HG03025 (cell line): Measurements from ENCODE around the gene ASTL.

Experiments used
- ATAC-seq: cut with Tn5 transposase; IDR thresholded peaks from one replicate; pipeline ENCODE4 v1.9.1; 2021; ENCODE audit warnings: mild to moderate bottlenecking, moderate library complexity; ENCODE audit not compliant: unreplicated experiment, low FRiP score

The ASTL gene

DNA sequence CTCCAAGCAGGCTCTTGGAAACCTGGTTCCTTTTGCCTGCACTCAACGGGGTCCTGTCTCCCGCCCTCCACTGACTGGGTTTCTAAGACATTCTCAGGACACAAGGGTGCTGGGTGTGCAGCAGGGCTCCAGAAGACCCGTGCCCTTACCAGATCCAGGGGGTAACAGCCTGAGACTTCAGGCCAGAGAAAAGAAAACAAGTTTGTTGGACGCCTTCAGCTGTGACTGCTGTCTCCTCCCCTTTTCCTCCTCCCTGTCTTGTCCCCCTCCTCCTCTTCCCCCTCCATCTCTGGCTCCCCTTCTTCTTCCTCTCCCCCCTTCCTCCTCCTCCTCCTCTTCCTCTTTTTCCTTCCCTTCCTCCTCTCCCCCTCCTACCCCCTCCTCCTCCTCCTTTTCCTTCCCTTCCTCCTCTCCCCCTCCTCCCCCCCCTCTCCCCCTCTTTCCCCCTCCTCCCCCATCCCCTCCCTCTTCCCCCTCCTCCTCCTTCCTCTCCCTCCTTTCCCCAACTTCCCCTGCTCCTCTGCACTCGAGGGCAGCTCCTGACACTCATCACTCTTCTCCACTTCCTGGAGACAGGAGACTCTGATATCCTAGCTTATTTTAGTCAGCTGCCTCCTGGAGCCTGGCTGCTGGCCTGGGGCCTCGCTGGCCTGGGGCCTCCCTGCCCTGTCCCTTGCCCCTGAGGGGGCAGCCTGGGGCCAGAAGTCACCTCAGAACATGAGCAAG, 34.4 kb downstream of the ASTL start:
- no peak for ATAC-seq

- ATAC-seq = no peak
These were observed 35.1 kb downstream of the ASTL start for GRCh38 chr2:96103187-96103601.

DNA sequence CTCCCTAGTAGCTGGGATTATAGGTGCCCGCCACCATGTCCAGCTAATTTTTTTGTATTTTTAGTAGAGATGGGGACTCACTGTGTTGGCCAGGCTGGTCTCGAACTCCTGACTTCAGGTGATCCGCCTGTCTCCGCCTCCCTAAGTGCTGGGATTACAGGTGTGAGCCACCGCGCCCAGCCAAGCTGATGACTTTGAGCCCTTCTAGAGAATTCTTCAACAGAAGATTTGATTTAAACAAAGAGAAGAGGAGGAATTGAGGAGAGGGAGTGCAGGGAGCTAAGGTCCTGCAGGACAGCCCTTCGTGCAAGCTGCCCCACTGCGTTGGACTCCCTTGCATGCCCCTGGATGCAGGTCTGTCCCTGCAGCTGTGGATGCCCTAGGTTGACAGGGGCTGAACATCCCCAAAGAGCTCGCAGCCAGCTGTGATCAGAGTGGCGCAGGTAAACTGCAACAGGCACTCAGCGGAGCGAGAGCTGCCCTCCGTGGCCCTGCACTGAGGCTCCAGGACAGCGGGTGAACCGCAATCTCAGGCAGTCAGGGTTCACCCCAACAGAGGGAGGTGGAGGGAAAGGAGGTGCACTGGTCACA, 35.6 kb downstream of the ASTL start:
- ATAC-seq = no peak

DNA sequence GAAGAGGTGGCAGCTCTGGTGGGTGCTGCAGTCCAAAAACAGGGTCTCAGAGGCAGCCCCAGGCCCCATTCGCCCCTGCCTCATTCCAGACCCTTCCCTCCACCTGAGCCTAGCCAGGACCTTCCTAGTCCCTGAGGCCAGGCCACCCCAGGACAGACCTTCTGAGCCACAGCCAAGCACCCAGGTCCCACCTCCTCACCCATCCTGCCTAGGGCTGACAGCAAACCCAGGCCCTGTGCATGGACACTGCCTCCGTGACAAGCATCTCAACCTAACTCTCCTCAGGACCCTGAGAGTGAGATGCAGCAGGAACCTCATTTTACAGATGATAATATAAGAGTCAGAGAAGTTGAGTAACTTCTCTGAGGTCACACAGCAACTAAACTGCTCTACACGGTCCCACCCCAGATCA, 37.4 kb downstream of the ASTL start:
- no peak for ATAC-seq

DNA sequence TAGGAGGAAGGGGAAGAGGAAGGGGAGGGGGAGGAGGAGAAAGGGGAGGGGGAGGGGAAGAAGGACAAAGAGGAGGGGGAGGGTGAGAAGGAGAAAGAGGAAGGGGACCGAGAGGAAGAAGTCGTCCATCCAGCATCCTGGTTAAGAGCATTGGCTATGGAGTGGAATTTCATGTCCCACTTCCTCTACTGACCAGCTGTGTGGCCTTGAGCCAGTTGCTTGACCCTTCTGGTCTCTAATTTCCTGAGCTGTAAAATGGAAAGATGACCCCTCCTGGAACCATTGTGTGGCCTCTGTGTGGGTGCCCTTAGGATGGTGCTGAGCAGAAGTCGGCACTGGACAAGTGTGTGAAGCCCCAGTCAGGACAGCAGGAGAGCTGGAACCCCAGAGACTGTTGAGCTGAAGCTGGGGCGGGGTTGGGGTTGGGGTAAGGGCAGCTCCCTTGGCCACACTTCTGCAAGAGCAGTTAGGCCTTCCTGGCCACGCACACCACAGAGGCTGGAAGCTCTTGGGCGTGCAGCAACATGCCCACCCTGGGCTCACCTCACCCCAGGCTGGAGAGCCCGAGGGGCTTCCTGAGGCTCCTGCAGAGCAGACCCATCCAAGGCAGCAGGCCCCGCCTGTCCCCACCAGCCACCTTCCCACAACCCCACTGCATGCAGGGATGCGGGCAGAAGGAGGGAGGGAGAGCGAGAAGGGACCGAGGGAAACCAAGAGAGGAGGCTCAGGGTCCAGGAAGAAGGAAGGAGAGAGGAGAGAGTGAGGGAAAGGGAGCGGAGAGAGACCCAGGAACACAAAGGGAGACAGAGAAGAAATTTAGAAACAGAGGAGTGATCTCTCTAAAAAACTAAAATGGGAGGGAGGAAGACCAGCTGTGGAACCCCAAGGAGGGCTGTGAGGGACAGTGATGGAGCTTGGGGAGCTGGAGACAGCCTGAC, 38.2 kb downstream of the ASTL start:
- ATAC-seq = no peak

DNA sequence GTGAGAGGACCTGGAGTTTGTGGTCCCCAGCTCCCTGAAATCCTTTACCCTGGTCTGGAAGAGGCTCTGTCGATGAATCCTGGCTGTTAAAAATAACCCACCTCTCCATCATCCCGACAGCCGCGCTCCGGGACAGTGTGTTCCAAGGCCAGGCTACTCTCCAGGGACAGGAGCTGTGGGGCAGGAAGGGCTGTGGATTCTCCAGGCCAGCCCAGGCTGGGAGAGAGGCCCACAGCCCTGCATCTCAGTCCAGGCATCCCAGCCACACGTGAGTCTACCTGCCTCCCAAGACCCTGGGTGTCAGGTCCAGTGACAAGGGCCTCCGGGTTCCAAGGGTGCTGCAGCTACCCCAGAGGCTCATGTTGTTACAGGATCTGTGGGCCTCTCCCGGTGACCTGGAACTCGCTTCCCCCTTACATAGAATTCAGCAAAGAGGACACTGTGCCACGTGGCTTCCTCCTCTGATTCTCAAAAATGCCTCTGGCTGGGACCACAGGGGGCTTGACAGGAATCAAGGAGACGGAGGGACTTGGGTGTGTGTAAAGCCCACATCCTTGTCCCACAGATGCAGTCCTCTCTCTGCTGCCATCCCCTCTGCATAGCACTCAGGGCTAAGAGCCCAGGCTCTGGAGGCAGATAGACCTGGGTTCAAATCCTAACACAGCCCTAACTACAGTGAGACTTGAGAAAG, 39.3 kb downstream of the ASTL start:
- ATAC-seq = no peak

DNA sequence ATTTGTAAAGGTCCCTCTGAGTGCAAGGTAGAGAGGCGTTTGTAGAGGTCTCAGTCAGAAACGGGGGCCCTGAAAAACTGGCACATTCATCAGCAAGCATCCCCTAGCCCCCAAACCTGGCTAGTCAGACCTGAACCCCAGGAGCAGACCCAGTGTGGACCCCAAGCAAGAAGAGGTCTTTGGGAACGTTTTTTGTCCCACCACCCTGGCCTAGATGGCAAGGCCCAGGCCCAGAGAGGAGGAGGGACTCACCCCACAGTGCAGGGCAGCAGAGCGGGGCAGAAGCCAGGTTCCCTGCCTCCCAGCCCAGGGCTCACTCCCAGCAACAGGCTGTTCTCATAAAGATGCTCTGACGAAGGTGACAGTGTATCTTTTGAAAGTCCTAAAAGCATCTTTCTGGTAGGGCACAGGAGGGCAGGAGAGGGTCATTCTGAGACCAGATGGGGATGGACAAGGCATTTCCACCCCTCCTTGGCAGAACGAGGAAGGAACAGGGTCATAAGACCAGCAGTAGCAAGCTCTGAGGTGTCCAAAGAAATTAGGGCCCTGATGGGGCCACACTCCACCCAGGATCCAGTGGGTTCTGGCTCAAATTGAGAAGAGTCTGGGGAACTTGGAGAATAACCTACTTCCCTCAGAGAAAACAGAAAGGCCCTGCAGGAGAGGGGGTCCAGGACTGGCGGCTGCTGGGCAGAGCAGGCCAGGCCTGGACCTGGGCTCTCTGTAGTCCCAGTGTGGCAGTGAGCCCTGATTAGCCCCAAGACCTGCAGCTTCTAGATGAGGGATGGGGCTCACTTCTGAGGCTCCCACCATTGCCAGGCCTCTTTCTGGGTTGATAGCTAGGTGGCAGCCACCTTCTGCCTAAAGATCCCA, 40.1 kb downstream of the ASTL start:
- no peak for ATAC-seq

DNA sequence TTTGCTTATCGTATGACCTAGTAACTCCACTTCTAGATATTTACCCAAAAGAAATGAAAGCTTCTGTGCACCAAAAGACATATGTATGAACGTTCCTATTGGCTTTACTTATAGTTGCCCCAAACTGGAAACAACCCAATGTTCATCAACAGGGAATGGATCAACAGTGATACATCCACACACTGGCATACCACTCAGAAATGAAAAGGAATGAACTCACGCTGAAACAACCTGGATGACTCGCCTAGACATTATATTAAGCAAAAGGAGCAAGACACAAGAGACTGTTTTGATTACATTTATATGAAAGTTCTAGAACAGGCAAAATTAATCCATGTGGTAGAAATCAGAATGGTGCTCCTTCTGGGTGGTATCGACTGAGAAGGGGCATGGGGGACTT, 40.9 kb downstream of the ASTL start:
- ATAC-seq = no peak

- ATAC-seq = no peak
These were observed 43.1 kb downstream of the ASTL start for GRCh38 chr2:96095116-96095636.

- ATAC-seq = no peak
These were observed 44.8 kb downstream of the ASTL start for GRCh38 chr2:96093528-96093927.

DNA sequence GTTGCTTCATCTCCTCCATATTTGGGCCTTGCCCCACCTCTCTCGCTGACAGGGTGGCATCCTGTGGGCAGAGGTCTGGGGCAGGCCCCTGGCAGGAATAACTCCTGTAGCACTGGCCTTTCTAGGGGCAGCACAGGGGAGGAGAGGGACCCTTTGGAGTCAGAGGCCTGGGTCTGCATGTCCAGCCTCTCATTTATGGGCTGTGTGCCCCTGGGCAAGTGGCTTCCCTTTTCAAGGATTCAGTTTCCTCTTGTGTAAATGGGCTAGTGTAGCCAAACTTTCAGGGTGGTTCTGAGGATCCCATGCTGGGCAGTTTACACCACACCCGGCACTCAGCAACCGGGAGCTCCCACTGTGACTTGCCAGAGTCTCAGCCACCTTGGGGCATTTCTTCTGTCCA, 45.4 kb downstream of the ASTL start:
- ATAC-seq = no peak

GRCh38 chr2:96092573-96092877, 45.8 kb downstream of the ASTL start:
- no peak for ATAC-seq

DNA sequence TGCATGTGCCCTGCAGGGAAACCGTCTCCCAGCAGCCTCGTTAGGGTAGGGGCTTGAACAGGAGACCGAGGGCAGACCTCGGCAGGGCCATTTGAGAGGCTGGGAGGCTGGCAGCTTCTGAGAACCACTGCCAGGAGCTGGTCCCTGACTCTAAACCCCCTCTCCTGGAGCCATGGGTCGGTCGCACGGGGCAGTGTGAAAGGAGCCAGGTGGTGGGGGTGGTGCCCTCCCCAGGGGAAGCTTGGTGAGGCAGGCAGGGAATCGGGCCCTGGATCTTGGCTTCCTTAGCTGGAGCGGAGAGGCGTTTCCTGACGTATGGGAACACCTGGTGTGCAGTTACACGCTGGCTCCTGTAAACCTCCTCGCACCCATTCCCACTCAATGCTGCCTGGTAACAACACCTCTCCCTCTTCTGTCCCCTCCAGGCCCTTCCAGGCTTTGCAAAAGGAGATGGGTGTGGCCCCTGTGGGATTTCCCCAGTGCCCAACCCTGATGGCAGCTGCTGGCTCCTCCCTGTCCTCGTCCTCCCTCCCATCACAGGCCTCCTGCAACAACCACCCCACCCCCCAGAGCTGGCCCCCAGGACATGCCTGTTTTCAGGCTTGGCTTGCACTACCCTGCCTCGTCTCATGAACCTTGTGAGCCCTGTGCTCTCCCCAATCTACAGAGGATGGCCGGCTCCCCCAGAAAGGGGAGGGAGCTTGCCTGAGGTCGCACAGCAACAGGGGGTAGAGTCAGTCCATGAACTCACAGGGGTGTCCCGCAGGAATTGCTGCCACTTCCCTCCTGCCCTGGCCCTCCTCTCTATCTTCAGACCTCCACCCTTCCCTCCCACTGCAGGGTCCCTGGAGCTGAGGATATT, 46.4 kb downstream of the ASTL start:
- ATAC-seq = no peak

GRCh38 chr2:96091141-96091710, 47.1 kb downstream of the ASTL start:
- no peak for ATAC-seq

GRCh38 chr2:96090196-96090926, 47.9 kb downstream of the ASTL start:
- no peak for ATAC-seq

DNA sequence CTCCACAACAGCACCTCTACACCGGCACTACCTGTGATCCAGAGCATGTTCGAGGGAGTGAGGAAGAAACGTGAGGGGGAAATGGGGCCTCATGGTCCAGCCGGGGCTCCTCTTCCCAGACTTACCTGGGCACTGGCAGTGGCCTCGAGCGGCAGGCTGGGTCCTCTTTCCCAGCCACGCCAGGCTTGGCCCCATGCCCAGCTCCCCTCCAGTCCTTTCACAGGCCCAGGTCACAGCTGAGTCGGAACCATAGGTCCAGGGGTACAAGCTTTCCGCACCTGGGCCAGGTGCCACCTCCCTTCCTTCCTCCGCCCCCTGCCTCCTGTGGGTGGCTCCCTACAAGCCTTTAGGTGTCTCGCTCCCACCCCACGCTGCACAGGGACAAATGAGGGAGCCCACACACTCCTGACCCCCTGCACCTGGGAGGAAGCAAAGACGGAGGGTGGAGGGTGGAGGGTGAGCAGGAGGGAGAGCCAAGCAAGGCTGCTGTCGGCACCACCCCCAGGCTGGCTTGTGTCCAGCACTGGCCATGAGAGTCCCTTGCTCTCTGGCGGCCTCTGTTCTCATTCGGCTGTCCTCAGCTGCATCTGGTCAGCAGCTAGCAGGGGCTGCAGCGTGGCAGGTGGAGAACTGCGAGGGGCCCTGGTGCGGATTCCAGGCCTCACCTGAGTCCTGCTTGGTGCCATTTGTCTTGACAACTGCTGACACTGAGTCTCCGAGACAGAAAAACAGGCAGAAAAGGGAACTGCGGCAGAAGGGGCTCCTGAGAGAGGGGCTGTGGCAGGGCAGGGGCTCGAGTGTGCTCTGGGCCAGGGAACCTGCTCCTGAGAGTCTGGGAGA, 48.7 kb downstream of the ASTL start:
- ATAC-seq = no peak
